MCF 10A (cell line): ENCODE results near the gene CARD8. TPM values are rescaled to one million over a fixed set of nuclear protein-coding genes. Genes with fewer than 3 reads are reported as not detected.

Experiments used
- BruUV-seq: library from RNA; stranded (reverse); fragments of 400-500 nt; replicated peaks from 2 replicates; lab custom pipeline; 2021; lab: Mats Ljungman, UMichigan
- CTCF ChIA-PET: fragments of 300-600 bp; sonication (Branson Sonifier 250); formaldehyde crosslinking; extraction: SDS; loops from one replicate; lab custom pipeline; 2021; ENCODE audit warnings: antibody characterized with exemption, inconsistent platforms; lab: Yijun Ruan, JAX
- POLR2A ChIA-PET: fragments of 300-600, 350-650 bp; sonication (Branson Sonifier 250); formaldehyde crosslinking; extraction: SDS; loops from one replicate; lab custom pipeline; 2020; ENCODE audit warnings: antibody characterized with exemption, inconsistent platforms; lab: Yijun Ruan, JAX
- DNase-seq: peaks from one replicate; pipeline ENCODE4 v3.0.0-alpha.2; 2018; ENCODE audit not compliant: unreplicated experiment
- H3K27ac Mint-ChIP-seq: one replicate; pipeline ENCODE4 v1.8.0; 2022; ENCODE audit warnings: mild to moderate bottlenecking, low read depth, mixed read lengths; ENCODE audit not compliant: unreplicated experiment
- H3K27me3 Mint-ChIP-seq: one replicate; pipeline ENCODE4 v1.8.0; 2022; ENCODE audit warnings: mixed read lengths; ENCODE audit not compliant: insufficient read depth, unreplicated experiment
- H3K36me3 Mint-ChIP-seq: one replicate; pipeline ENCODE4 v1.8.0; 2022; ENCODE audit warnings: mild to moderate bottlenecking, moderate library complexity, mixed read lengths; ENCODE audit not compliant: insufficient read depth, unreplicated experiment
- H3K4me1 Mint-ChIP-seq: one replicate; pipeline ENCODE4 v1.8.0; 2022; ENCODE audit warnings: mixed read lengths; ENCODE audit not compliant: insufficient read depth, unreplicated experiment
- H3K4me3 Mint-ChIP-seq: one replicate; pipeline ENCODE4 v1.8.0; 2022; ENCODE audit warnings: mild to moderate bottlenecking, moderate library complexity, mixed read lengths; ENCODE audit not compliant: unreplicated experiment
- H3K9me3 Mint-ChIP-seq: one replicate; pipeline ENCODE4 v1.8.0; 2022; ENCODE audit warnings: mixed read lengths; ENCODE audit not compliant: unreplicated experiment
- CTCF ChIP-seq: fragments of 200-600 bp; IDR thresholded peaks from one replicate; pipeline ENCODE4 v1.8.0; 2022; ENCODE audit warnings: antibody characterized with exemption, mild to moderate bottlenecking; ENCODE audit not compliant: unreplicated experiment
- intact Hi-C: fragments of 100-400 bp; cut with micrococcal nuclease; formaldehyde crosslinking; loops from 2 replicates; pipeline ENCODE4 v1.14.1; 2022
- total RNA-seq: library from RNA; stranded (reverse); gene quantifications from 2 replicates; pipeline ENCODE4 v1.2.3, GENCODE V29; 2022

CARD8 gene
- total RNA-seq, 1 experiment from 2014 or later: 16.0 TPM

- Mint-ChIP-seq H3K4me3 (no peak overlapping the region), H3K27me3 (no peaks in the 10 kb centered on the region), H3K27ac (no peak overlapping the region), H3K36me3 (peaks cover 30% of the 10 kb centered on the region), H3K9me3 (no peaks in the 10 kb centered on the region), H3K4me1 (no peaks in the 10 kb centered on the region)
- no peak for DNase-seq
- no peak for TF ChIP-seq CTCF
- POLR2A ChIA-PET: no interaction called here
- intact Hi-C loops: no loop called here
- CTCF ChIA-PET: interaction anchor here (0.6 to 1.1 kb wide), 2 partner anchors 68 to 311 kb away, joined by 3 read pairs; no protein-coding TSS in a partner anchor
- no TSS peak for BruUV-seq
Measured at GRCh38 chr19:48158210-48158790, 97.4 kb downstream of the CARD8 start.

Other genes starting within 250 kb of the CARD8 start
- gene CABP5, start 211.8 kb downstream of the CARD8 start, total RNA-seq: not detected in 2 replicates
- 1.1 and 1.4 TPM in 2 replicates for gene PLA2G4C, start 145.1 kb downstream of the CARD8 start, total RNA-seq
- gene LIG1, start 85.6 kb downstream of the CARD8 start, total RNA-seq: 12.2 and 14.6 TPM in 2 replicates
- gene ZSWIM9, start 85.2 kb downstream of the CARD8 start, total RNA-seq: 4.8 and 5.5 TPM in 2 replicates
- not detected in 2 replicates for gene ZNF114, start 14.2 kb upstream of the CARD8 start, total RNA-seq
- 190 and 198 TPM in 2 replicates for gene EMP3, start 69.6 kb upstream of the CARD8 start, total RNA-seq
- gene TMEM143, start 108.0 kb upstream of the CARD8 start, total RNA-seq: 6.0 and 7.6 TPM in 2 replicates
- not detected in 2 replicates for gene SYNGR4, start 108.5 kb upstream of the CARD8 start, total RNA-seq
- gene KDELR1, start 135.6 kb upstream of the CARD8 start, total RNA-seq: 113 and 134 TPM in 2 replicates
- 0.35 and 0.39 TPM in 2 replicates for gene GRIN2D, start 137.8 kb upstream of the CARD8 start, total RNA-seq
- gene GRWD1, start 190.1 kb upstream of the CARD8 start, total RNA-seq: 45.1 and 55.8 TPM in 2 replicates
- 1.6 and 2.7 TPM in 2 replicates for gene KCNJ14, start 199.7 kb upstream of the CARD8 start, total RNA-seq
- gene CYTH2, start 213.5 kb upstream of the CARD8 start, total RNA-seq: 70.3 and 72.2 TPM in 2 replicates